Measurements from ENCODE around the gene CYFIP2.

Gene CYFIP2

GRCh38 chr5:157265714-157266285 is at the start of gene CYFIP2:
Gene CYFIP2 (plus strand): TSS chr5:157266123. CDS start chr5:157285362, 19,239 bp downstream.
- no peaks in the 10 kb centered on the region for H3K36me3 ChIP-seq (ENCODE audit: control insufficient read depth, low read depth, low read length)
- H3K27me3 ChIP-seq (ENCODE audit: control insufficient read depth, insufficient read depth, low read length): no peaks in the 10 kb centered on the region
- no peaks in the 10 kb centered on the region for H3K9me3 ChIP-seq (ENCODE audit: control insufficient read depth, low read depth, low read length)
- H3K9ac ChIP-seq (ENCODE audit: low read length): peak within 1 kb of the TSS; percentile 49
- peak within 1 kb of the TSS; percentile 62 for H3K4me3 ChIP-seq (ENCODE audit: low read length)
- H3K4me1 ChIP-seq (ENCODE audit: control insufficient read depth, low read depth, low read length): peaks cover 23% of the 10 kb centered on the region
- H3K27ac ChIP-seq (ENCODE audit: low read length): no peak within 1 kb of the TSS

- Histone ChIP-seq H3K27ac (ENCODE audit: low read length) (no peak overlapping the region), H3K4me1 (ENCODE audit: control insufficient read depth, low read depth, low read length) (no peaks in the 10 kb centered on the region), H3K27me3 (ENCODE audit: control insufficient read depth, insufficient read depth, low read length) (no peaks in the 10 kb centered on the region)
Measured at GRCh38 chr5:157216391-157217142, 49.4 kb upstream of the CYFIP2 start.

GRCh38 chr5:157217289-157218024 is 48.5 kb upstream of the CYFIP2 start:
- H3K9ac ChIP-seq (ENCODE audit: low read length): no peak overlapping the region
- no peaks in the 10 kb centered on the region for H3K9me3 ChIP-seq (ENCODE audit: control insufficient read depth, low read depth, low read length)
- H3K4me3 ChIP-seq (ENCODE audit: low read length): no peak overlapping the region
- H3K27me3 ChIP-seq (ENCODE audit: control insufficient read depth, insufficient read depth, low read length): no peaks in the 10 kb centered on the region
- H3K27ac ChIP-seq (ENCODE audit: low read length): no peak overlapping the region
- H3K4me1 ChIP-seq (ENCODE audit: control insufficient read depth, low read depth, low read length): no peaks in the 10 kb centered on the region
- no peaks in the 10 kb centered on the region for H3K36me3 ChIP-seq (ENCODE audit: control insufficient read depth, low read depth, low read length)

More at GRCh38 chr5:157216391-157217142, 49.4 kb upstream of the CYFIP2 start:
- Histone ChIP-seq H3K9me3 (ENCODE audit: control insufficient read depth, low read depth, low read length) (no peaks in the 10 kb centered on the region), H3K9ac (ENCODE audit: low read length) (no peak overlapping the region), H3K4me3 (ENCODE audit: low read length) (no peak overlapping the region), H3K36me3 (ENCODE audit: control insufficient read depth, low read depth, low read length) (no peaks in the 10 kb centered on the region)

GRCh38 chr5:157219491-157220271 is 46.2 kb upstream of the CYFIP2 start:
- H3K27ac ChIP-seq (ENCODE audit: low read length): no peak overlapping the region

GRCh38 chr5:157221959-157222358 is 44.0 kb upstream of the CYFIP2 start:
- Histone ChIP-seq H3K27ac (ENCODE audit: low read length) (no peak overlapping the region), H3K9ac (ENCODE audit: low read length) (no peak overlapping the region), H3K36me3 (ENCODE audit: control insufficient read depth, low read depth, low read length) (no peaks in the 10 kb centered on the region), H3K4me1 (ENCODE audit: control insufficient read depth, low read depth, low read length) (no peaks in the 10 kb centered on the region), H3K4me3 (ENCODE audit: low read length) (no peak overlapping the region), H3K9me3 (ENCODE audit: control insufficient read depth, low read depth, low read length) (no peaks in the 10 kb centered on the region), H3K27me3 (ENCODE audit: control insufficient read depth, insufficient read depth, low read length) (no peaks in the 10 kb centered on the region)

More at GRCh38 chr5:157219491-157220271, 46.2 kb upstream of the CYFIP2 start:
- Histone ChIP-seq H3K36me3 (ENCODE audit: control insufficient read depth, low read depth, low read length) (no peaks in the 10 kb centered on the region), H3K9me3 (ENCODE audit: control insufficient read depth, low read depth, low read length) (no peaks in the 10 kb centered on the region), H3K4me1 (ENCODE audit: control insufficient read depth, low read depth, low read length) (no peaks in the 10 kb centered on the region), H3K27me3 (ENCODE audit: control insufficient read depth, insufficient read depth, low read length) (no peaks in the 10 kb centered on the region), H3K4me3 (ENCODE audit: low read length) (no peak overlapping the region), H3K9ac (ENCODE audit: low read length) (no peak overlapping the region)

- H3K27ac ChIP-seq (ENCODE audit: low read length): no peak overlapping the region
- H3K36me3 ChIP-seq (ENCODE audit: control insufficient read depth, low read depth, low read length): no peaks in the 10 kb centered on the region
- H3K4me3 ChIP-seq (ENCODE audit: low read length): no peak overlapping the region
- H3K9ac ChIP-seq (ENCODE audit: low read length): no peak overlapping the region
- no peaks in the 10 kb centered on the region for H3K4me1 ChIP-seq (ENCODE audit: control insufficient read depth, low read depth, low read length)
- no peaks in the 10 kb centered on the region for H3K9me3 ChIP-seq (ENCODE audit: control insufficient read depth, low read depth, low read length)
- H3K27me3 ChIP-seq (ENCODE audit: control insufficient read depth, insufficient read depth, low read length): no peaks in the 10 kb centered on the region
Measured at GRCh38 chr5:157222506-157223230, 43.3 kb upstream of the CYFIP2 start.

- no peaks in the 10 kb centered on the region for H3K9me3 ChIP-seq (ENCODE audit: control insufficient read depth, low read depth, low read length)
- H3K4me1 ChIP-seq (ENCODE audit: control insufficient read depth, low read depth, low read length): no peaks in the 10 kb centered on the region
- no peak overlapping the region for H3K4me3 ChIP-seq (ENCODE audit: low read length)
- H3K36me3 ChIP-seq (ENCODE audit: control insufficient read depth, low read depth, low read length): no peaks in the 10 kb centered on the region
- no peak overlapping the region for H3K27ac ChIP-seq (ENCODE audit: low read length)
- no peaks in the 10 kb centered on the region for H3K27me3 ChIP-seq (ENCODE audit: control insufficient read depth, insufficient read depth, low read length)
- no peak overlapping the region for H3K9ac ChIP-seq (ENCODE audit: low read length)
Measured at GRCh38 chr5:157225469-157226422, 40.2 kb upstream of the CYFIP2 start.

- Histone ChIP-seq H3K36me3 (ENCODE audit: control insufficient read depth, low read depth, low read length) (no peaks in the 10 kb centered on the region), H3K9ac (ENCODE audit: low read length) (no peak overlapping the region), H3K27ac (ENCODE audit: low read length) (no peak overlapping the region), H3K4me3 (ENCODE audit: low read length) (no peak overlapping the region), H3K4me1 (ENCODE audit: control insufficient read depth, low read depth, low read length) (no peaks in the 10 kb centered on the region), H3K9me3 (ENCODE audit: control insufficient read depth, low read depth, low read length) (no peaks in the 10 kb centered on the region), H3K27me3 (ENCODE audit: control insufficient read depth, insufficient read depth, low read length) (no peaks in the 10 kb centered on the region)
Measured at GRCh38 chr5:157230610-157231009, 35.3 kb upstream of the CYFIP2 start.

GRCh38 chr5:157232706-157233105 is 33.2 kb upstream of the CYFIP2 start:
- Histone ChIP-seq H3K27me3 (ENCODE audit: control insufficient read depth, insufficient read depth, low read length) (no peaks in the 10 kb centered on the region), H3K4me1 (ENCODE audit: control insufficient read depth, low read depth, low read length) (no peaks in the 10 kb centered on the region), H3K4me3 (ENCODE audit: low read length) (no peak overlapping the region), H3K27ac (ENCODE audit: low read length) (no peak overlapping the region), H3K9ac (ENCODE audit: low read length) (no peak overlapping the region), H3K9me3 (ENCODE audit: control insufficient read depth, low read depth, low read length) (no peaks in the 10 kb centered on the region), H3K36me3 (ENCODE audit: control insufficient read depth, low read depth, low read length) (no peaks in the 10 kb centered on the region)

GRCh38 chr5:157233515-157233914 is 32.4 kb upstream of the CYFIP2 start:
- Histone ChIP-seq H3K4me3 (ENCODE audit: low read length) (no peak overlapping the region), H3K4me1 (ENCODE audit: control insufficient read depth, low read depth, low read length) (no peaks in the 10 kb centered on the region), H3K9me3 (ENCODE audit: control insufficient read depth, low read depth, low read length) (no peaks in the 10 kb centered on the region), H3K36me3 (ENCODE audit: control insufficient read depth, low read depth, low read length) (no peaks in the 10 kb centered on the region), H3K27ac (ENCODE audit: low read length) (no peak overlapping the region), H3K27me3 (ENCODE audit: control insufficient read depth, insufficient read depth, low read length) (no peaks in the 10 kb centered on the region), H3K9ac (ENCODE audit: low read length) (no peak overlapping the region)

Data from iPS-18a (cell line).